GM12891 (cell line): ENCODE measurements around the gene SLC44A2.

Experiments
- POLR2A ChIP-seq: IDR thresholded peaks from 2 replicates; pipeline ENCODE4 v1.6.1; 2011; ENCODE audit warnings: low read depth, low read length, control low read depth
- POLR2AphosphoS5 ChIP-seq: IDR thresholded peaks from 2 replicates; pipeline ENCODE4 v1.6.1; 2011; ENCODE audit warnings: low read depth, low read length, control low read depth
- POU2F2 ChIP-seq: IDR thresholded peaks from 2 replicates; pipeline ENCODE4 v1.6.1; 2011; ENCODE audit warnings: low read depth, mild to moderate bottlenecking, control low read depth, low read length, moderate library complexity
- SPI1 ChIP-seq: IDR thresholded peaks from 2 replicates; pipeline ENCODE4 v1.6.1; 2011; ENCODE audit warnings: low read depth, low read length, control low read depth
- TAF1 ChIP-seq: IDR thresholded peaks from 2 replicates; pipeline ENCODE4 v1.6.1; 2011; ENCODE audit warnings: low read depth, low read length, control low read depth

DNA sequence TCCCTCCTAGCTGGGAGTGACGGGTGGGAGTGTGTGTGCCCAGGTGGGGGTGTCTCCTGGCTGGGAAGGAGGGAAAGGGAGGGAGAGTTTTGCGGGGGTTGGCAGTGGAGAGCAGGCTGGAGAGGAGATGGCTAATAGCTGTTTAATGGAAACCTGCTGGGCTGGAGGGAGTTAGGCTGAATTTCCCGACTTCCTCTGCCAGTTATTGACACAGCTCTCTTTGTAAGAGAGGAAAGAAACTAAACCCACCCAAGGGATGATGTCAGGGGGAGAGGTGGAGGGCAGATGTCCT, 18.6 kb downstream of the SLC44A2 start:
- no peak for TF ChIP-seq POLR2A
- no peak for TF ChIP-seq POU2F2
- no peak for TF ChIP-seq POLR2AphosphoS5
- no peak for TF ChIP-seq TAF1
- no peak for TF ChIP-seq SPI1
